Measurements from ENCODE around the gene DFFB.

Gene DFFB

DNA sequence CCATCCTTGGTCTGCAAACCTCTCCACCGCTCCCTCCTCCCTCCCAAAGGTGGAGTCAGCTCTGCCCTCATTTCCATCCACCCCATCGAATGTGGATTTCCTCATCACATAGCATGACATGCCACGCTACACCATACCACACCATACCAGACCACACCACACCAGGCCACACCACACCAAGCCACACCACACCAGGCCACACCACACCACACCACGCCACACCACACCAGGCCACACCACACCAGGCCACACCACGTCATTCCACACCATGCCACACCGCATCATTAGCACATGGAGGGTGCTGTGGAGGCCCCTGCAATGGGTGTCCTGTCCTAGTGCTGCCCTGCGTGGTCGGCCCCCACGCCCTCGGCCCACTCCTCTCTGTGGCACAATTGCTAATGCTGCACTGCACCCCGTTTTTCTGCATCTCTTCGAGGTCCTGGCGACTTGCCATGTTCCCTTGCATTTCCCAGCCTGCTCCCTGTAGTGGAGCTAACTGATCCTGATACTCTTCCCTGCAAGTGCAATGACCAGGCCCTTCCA, 11.3 kb downstream of the DFFB start:
- no peak overlapping the region for H3K4me3 ChIP-seq (ENCODE audit: low read length in 2 of 2)
- no peaks in the 10 kb centered on the region for H3K9me3 ChIP-seq (ENCODE audit: control insufficient read depth in 2 of 2, low read length in 2 of 2)
- no peaks in the 10 kb centered on the region for H3K27me3 ChIP-seq (ENCODE audit: control insufficient read depth in 2 of 2, insufficient read depth in 2 of 2, low read length in 2 of 2)
- H3K36me3 ChIP-seq (ENCODE audit: control insufficient read depth in 2 of 2, insufficient read depth in 2 of 2, low read length in 2 of 2): peaks cover 12 to 38% of the 10 kb centered on the region in 2 donors
- no peaks in the 10 kb centered on the region for H3K4me1 ChIP-seq (ENCODE audit: control insufficient read depth in 2 of 2, insufficient read depth in 2 of 2, low read length in 2 of 2)
- H3K27ac ChIP-seq (ENCODE audit: low read depth in 2 of 2, low read length in 2 of 2): no peak overlapping the region
- no peak overlapping the region for H3K9ac ChIP-seq (ENCODE audit: low read depth in 1 of 2, low read length in 2 of 2)

DNA sequence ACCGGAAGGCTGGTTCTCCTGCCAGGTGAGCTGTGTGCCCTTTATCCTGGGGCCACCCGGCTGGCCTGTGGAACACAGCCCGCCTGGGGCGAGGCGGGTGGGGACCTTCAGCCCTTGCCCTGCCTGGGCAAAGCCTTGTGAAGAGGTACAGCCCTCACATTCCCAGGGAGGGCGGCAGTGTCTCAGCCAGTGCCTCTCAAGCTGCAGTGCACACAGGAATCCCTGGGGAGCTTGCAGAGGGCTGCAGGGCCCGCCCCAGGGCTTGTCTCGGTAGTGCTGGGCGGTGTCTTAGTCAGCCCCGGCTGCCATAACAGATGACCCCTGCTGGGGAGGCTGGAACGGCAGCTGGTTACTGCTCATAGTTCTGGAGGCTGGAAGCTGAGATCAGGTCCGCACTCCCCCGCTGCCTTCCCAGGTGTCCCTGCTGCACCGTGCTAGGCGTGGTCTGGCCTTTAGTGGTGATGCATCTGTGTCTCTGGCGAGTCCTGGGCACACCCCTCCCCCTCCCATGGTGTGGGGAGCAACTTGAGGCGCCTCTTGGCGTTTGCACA, 12.6 kb downstream of the DFFB start:
- H3K36me3 ChIP-seq (ENCODE audit: control insufficient read depth in 2 of 2, insufficient read depth in 2 of 2, low read length in 2 of 2): peaks cover 21 to 45% of the 10 kb centered on the region in 2 donors
- H3K4me3 ChIP-seq (ENCODE audit: low read length in 2 of 2): no peak overlapping the region
- no peaks in the 10 kb centered on the region for H3K4me1 ChIP-seq (ENCODE audit: control insufficient read depth in 2 of 2, insufficient read depth in 2 of 2, low read length in 2 of 2)
- H3K9ac ChIP-seq (ENCODE audit: low read depth in 1 of 2, low read length in 2 of 2): no peak overlapping the region
- H3K27me3 ChIP-seq (ENCODE audit: control insufficient read depth in 2 of 2, insufficient read depth in 2 of 2, low read length in 2 of 2): no peaks in the 10 kb centered on the region
- H3K27ac ChIP-seq (ENCODE audit: low read depth in 2 of 2, low read length in 2 of 2): no peak overlapping the region
- no peaks in the 10 kb centered on the region for H3K9me3 ChIP-seq (ENCODE audit: control insufficient read depth in 2 of 2, low read length in 2 of 2)

DNA sequence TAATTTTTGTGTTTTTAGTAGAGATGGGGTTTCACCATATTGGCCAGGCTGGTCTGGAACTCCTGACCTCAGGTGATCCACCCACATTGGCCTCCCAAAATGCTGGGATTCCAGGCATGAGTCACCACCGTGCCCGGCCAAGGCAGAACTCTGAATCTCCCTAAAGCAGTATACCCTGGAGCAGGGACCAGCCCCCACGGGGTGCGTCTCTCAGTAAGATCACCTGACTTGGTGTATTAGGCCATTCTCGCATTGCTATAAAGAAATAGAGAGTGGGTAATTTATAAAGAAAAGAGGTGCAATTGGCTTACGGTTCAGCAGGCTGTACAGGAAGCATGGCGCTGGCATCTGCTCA, 14.2 kb downstream of the DFFB start:
- Histone ChIP-seq H3K9ac (ENCODE audit: low read depth in 1 of 2, low read length in 2 of 2) (no peak overlapping the region), H3K36me3 (ENCODE audit: control insufficient read depth in 2 of 2, insufficient read depth in 2 of 2, low read length in 2 of 2) (peaks cover 30 to 51% of the 10 kb centered on the region in 2 donors)

DNA sequence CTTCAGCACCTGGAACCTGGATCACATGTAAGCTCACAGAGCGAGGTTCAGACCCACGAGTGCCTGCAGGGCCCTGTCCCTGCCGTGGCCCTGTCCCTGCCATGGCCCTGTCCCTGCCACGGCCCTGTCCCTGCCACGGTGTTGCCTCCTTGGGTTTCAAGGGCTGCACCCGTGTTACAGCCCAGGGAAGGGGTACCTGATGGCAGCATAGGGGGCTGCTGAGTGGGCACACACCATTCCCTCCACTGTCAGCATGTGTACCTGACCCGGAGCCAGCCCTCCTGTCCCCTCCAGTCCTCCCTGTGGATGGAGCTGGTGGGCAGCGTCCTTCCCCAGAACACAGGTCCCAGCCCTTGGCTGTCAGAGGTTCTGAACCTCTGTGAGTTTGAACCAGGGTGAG, 15.3 kb downstream of the DFFB start:
- no peaks in the 10 kb centered on the region for H3K4me1 ChIP-seq (ENCODE audit: control insufficient read depth in 2 of 2, insufficient read depth in 2 of 2, low read length in 2 of 2)
- no peaks in the 10 kb centered on the region for H3K9me3 ChIP-seq (ENCODE audit: control insufficient read depth in 2 of 2, low read length in 2 of 2)

More for the DNA sequence above, 14.2 kb downstream of the DFFB start:
- no peak overlapping the region for H3K27ac ChIP-seq (ENCODE audit: low read depth in 2 of 2, low read length in 2 of 2)
- H3K4me3 ChIP-seq (ENCODE audit: low read length in 2 of 2): no peak overlapping the region
- no peaks in the 10 kb centered on the region for H3K9me3 ChIP-seq (ENCODE audit: control insufficient read depth in 2 of 2, low read length in 2 of 2)
- no peaks in the 10 kb centered on the region for H3K4me1 ChIP-seq (ENCODE audit: control insufficient read depth in 2 of 2, insufficient read depth in 2 of 2, low read length in 2 of 2)
- no peaks in the 10 kb centered on the region for H3K27me3 ChIP-seq (ENCODE audit: control insufficient read depth in 2 of 2, insufficient read depth in 2 of 2, low read length in 2 of 2)

DNA sequence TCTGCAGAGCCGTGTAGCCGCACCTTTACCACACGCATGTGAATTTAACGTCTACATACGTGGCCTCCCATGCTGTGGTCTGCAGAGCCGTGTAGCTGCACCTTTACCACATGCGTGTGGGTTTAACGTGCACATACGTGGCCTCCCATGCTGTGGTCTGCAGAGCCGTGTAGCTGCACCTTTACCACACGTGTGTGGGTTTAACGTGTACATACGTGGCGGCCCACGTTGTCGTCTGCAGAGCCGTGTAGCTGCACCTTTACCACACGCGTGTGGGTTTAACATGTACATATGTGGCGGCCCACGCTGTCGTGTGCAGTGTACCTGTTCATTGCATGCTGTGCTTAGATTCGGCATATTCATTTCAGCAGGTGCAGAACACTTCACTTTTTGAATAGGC, 17.5 kb downstream of the DFFB start:
- Histone ChIP-seq H3K27me3 (ENCODE audit: control insufficient read depth in 2 of 2, insufficient read depth in 2 of 2, low read length in 2 of 2) (no peaks in the 10 kb centered on the region), H3K36me3 (ENCODE audit: control insufficient read depth in 2 of 2, insufficient read depth in 2 of 2, low read length in 2 of 2) (peaks cover 27 to 44% of the 10 kb centered on the region in 2 donors), H3K9ac (ENCODE audit: low read depth in 1 of 2, low read length in 2 of 2) (no peak overlapping the region), H3K27ac (ENCODE audit: low read depth in 2 of 2, low read length in 2 of 2) (no peak overlapping the region), H3K4me3 (ENCODE audit: low read length in 2 of 2) (no peak overlapping the region), H3K9me3 (ENCODE audit: control insufficient read depth in 2 of 2, low read length in 2 of 2) (peaks cover 3 to 4% of the 10 kb centered on the region in 2 donors), H3K4me1 (ENCODE audit: control insufficient read depth in 2 of 2, insufficient read depth in 2 of 2, low read length in 2 of 2) (no peaks in the 10 kb centered on the region)

More for the DNA sequence above, 15.3 kb downstream of the DFFB start:
- Histone ChIP-seq H3K36me3 (ENCODE audit: control insufficient read depth in 2 of 2, insufficient read depth in 2 of 2, low read length in 2 of 2) (peaks cover 28 to 44% of the 10 kb centered on the region in 2 donors), H3K27ac (ENCODE audit: low read depth in 2 of 2, low read length in 2 of 2) (no peak overlapping the region), H3K9ac (ENCODE audit: low read depth in 1 of 2, low read length in 2 of 2) (no peak overlapping the region), H3K4me3 (ENCODE audit: low read length in 2 of 2) (no peak overlapping the region), H3K27me3 (ENCODE audit: control insufficient read depth in 2 of 2, insufficient read depth in 2 of 2, low read length in 2 of 2) (no peaks in the 10 kb centered on the region)

DNA sequence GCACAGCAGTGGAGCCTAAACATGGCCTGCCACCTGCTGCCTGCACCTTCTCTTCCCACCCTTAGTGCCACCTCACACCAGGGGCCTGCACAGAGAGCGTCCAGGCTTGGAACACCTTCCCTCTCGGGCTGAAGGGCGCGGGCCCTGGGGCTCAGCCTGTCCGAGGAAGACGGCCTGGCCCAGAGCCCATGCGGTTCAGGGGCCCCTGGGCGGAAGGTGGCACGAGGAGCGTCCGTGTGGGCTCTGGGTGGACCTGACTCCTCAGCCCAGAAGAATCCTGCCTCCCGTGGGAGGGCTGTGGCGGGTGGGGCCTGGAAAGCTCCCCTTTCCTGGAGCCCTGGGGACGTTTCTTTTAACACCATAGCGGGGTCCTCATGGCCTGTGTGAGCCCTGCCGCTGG, 19.4 kb downstream of the DFFB start:
- Histone ChIP-seq H3K9ac (ENCODE audit: low read depth in 1 of 2, low read length in 2 of 2) (no peak overlapping the region), H3K4me1 (ENCODE audit: control insufficient read depth in 2 of 2, insufficient read depth in 2 of 2, low read length in 2 of 2) (no peaks in the 10 kb centered on the region), H3K27ac (ENCODE audit: low read depth in 2 of 2, low read length in 2 of 2) (no peak overlapping the region), H3K36me3 (ENCODE audit: control insufficient read depth in 2 of 2, insufficient read depth in 2 of 2, low read length in 2 of 2) (peaks cover 28 to 42% of the 10 kb centered on the region in 2 donors), H3K9me3 (ENCODE audit: control insufficient read depth in 2 of 2, low read length in 2 of 2) (peaks cover 3 to 4% of the 10 kb centered on the region in 2 donors), H3K4me3 (ENCODE audit: low read length in 2 of 2) (no peak overlapping the region), H3K27me3 (ENCODE audit: control insufficient read depth in 2 of 2, insufficient read depth in 2 of 2, low read length in 2 of 2) (no peaks in the 10 kb centered on the region)

DNA sequence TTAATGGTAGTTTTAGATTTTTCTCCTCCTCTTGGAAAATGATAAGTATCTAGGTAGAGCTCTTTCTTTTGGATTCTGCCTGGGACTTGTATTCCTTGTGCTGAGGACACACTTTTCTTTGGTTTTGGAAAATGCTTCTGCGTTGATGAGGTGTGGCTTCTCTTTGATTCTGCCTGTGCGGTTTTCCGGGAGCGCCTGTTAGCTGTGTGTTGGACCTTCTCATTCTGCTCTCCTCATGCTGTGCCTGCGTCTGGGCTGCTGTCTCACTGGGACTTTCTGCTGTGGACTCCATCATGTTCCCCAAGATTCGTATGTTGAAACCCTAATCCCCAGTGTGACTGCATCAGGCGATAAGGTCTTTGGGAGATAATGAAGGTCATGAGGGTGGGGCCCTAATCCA, 21.8 kb downstream of the DFFB start:
- H3K9me3 ChIP-seq (ENCODE audit: control insufficient read depth in 2 of 2, low read length in 2 of 2): peaks cover 3 to 4% of the 10 kb centered on the region in 2 donors
- H3K36me3 ChIP-seq (ENCODE audit: control insufficient read depth in 2 of 2, insufficient read depth in 2 of 2, low read length in 2 of 2): peaks cover 28 to 37% of the 10 kb centered on the region in 2 donors
- H3K4me1 ChIP-seq (ENCODE audit: control insufficient read depth in 2 of 2, insufficient read depth in 2 of 2, low read length in 2 of 2): no peaks in the 10 kb centered on the region
- H3K27ac ChIP-seq (ENCODE audit: low read depth in 2 of 2, low read length in 2 of 2): no peak overlapping the region
- no peak overlapping the region for H3K9ac ChIP-seq (ENCODE audit: low read depth in 1 of 2, low read length in 2 of 2)
- no peak overlapping the region for H3K4me3 ChIP-seq (ENCODE audit: low read length in 2 of 2)
- no peaks in the 10 kb centered on the region for H3K27me3 ChIP-seq (ENCODE audit: control insufficient read depth in 2 of 2, insufficient read depth in 2 of 2, low read length in 2 of 2)

DNA sequence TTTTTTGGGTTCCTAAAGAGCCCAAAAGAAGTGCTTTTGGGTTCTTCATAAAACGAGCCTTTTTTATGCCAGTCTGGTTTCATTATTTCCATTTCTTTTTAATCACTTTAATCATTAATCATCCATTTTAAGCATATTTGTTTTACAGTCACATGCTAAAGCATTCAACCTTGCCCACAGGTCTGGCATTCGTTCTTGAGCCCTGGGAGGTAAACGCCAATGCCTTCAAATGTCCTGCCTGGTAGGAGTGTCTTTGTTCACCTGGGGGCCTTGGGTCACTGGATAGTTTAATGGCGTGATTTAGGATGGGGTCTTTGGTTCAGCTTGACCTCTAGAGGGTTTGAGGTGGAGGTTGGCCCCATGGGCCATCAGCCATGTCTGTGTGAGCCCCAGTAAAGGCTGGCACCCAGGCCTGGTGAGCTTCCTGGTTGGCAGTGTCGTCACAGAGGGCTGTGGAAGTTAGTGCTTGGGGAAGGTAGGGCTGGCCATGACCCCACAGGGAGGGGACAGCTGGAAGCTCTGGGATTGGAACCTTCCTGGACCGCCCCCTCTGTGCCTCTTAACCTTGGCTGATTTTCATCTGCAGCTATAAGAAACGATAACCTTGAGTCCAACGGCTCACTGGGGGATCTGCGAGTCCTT, 22.6 kb downstream of the DFFB start:
- Histone ChIP-seq H3K9ac (ENCODE audit: low read depth in 1 of 2, low read length in 2 of 2) (no peak overlapping the region), H3K9me3 (ENCODE audit: control insufficient read depth in 2 of 2, low read length in 2 of 2) (peaks cover 3 to 4% of the 10 kb centered on the region in 2 donors), H3K4me3 (ENCODE audit: low read length in 2 of 2) (no peak overlapping the region), H3K27me3 (ENCODE audit: control insufficient read depth in 2 of 2, insufficient read depth in 2 of 2, low read length in 2 of 2) (no peaks in the 10 kb centered on the region), H3K36me3 (ENCODE audit: control insufficient read depth in 2 of 2, insufficient read depth in 2 of 2, low read length in 2 of 2) (peaks cover 27 to 35% of the 10 kb centered on the region in 2 donors), H3K4me1 (ENCODE audit: control insufficient read depth in 2 of 2, insufficient read depth in 2 of 2, low read length in 2 of 2) (no peaks in the 10 kb centered on the region), H3K27ac (ENCODE audit: low read depth in 2 of 2, low read length in 2 of 2) (no peak overlapping the region)

DNA sequence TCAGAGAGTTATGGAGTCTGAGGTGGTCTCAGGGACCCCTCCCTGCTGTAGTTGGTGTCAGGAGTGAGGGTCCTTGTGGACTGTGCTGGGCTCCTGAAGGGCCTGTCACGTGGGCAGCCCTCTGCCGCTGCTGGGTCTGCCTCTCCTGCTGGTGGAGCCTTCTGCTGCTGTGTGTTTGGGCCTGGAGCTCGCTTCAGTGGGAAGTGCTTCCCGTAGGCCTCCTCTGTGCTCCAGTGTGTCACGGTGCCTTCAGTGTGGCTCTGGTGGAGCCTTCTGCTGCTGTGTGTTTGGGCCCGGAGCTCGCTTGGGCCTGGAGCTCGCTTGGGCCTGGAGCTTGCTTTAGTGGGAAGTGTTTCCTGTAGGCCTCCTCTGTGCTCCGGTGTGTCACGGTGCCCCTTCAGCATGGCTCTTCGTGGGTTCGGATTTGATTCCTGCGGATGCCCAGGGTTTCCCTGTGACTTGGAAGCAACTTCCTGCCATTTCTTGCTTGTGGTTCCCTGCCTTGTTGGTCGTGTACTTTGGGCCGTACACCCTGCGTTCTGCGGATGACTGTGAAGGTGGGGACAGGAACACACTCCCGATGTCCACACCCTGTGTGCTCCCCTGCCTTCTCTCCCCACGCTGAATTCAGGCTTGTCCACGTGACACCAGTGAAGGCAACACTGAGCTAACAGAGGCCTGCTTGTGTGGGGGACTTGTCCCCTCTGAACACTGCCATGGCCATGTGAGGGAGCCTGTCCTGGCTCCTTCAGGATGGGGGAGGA, 23.3 kb downstream of the DFFB start:
- no peak overlapping the region for H3K9ac ChIP-seq (ENCODE audit: low read depth in 1 of 2, low read length in 2 of 2)
- H3K27ac ChIP-seq (ENCODE audit: low read depth in 2 of 2, low read length in 2 of 2): no peak overlapping the region
- no peaks in the 10 kb centered on the region for H3K4me1 ChIP-seq (ENCODE audit: control insufficient read depth in 2 of 2, insufficient read depth in 2 of 2, low read length in 2 of 2)
- no peak overlapping the region for H3K4me3 ChIP-seq (ENCODE audit: low read length in 2 of 2)
- H3K27me3 ChIP-seq (ENCODE audit: control insufficient read depth in 2 of 2, insufficient read depth in 2 of 2, low read length in 2 of 2): no peaks in the 10 kb centered on the region
- peaks cover 3 to 4% of the 10 kb centered on the region in 2 donors for H3K9me3 ChIP-seq (ENCODE audit: control insufficient read depth in 2 of 2, low read length in 2 of 2)
- H3K36me3 ChIP-seq (ENCODE audit: control insufficient read depth in 2 of 2, insufficient read depth in 2 of 2, low read length in 2 of 2): peaks cover 23 to 32% of the 10 kb centered on the region in 2 donors

DNA sequence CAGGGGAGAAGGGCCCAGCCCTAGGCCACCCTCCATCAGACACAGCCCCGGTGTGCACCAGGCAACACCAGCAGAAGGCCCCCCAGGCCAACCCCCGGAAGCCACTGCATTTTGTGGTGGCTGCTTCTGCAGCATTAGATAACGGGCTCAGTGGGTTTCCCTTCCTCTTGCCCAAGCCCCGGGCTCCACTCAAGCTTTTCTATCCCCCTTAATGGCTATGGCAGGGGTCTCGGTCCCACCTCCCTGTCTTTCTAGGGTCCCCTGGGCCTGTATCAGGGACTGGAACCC, 23.9 kb downstream of the DFFB start:
- no peak overlapping the region for H3K27ac ChIP-seq (ENCODE audit: low read depth in 2 of 2, low read length in 2 of 2)
- peaks cover 3 to 4% of the 10 kb centered on the region in 2 donors for H3K9me3 ChIP-seq (ENCODE audit: control insufficient read depth in 2 of 2, low read length in 2 of 2)
- H3K9ac ChIP-seq (ENCODE audit: low read depth in 1 of 2, low read length in 2 of 2): no peak overlapping the region
- no peak overlapping the region for H3K4me3 ChIP-seq (ENCODE audit: low read length in 2 of 2)
- no peaks in the 10 kb centered on the region for H3K27me3 ChIP-seq (ENCODE audit: control insufficient read depth in 2 of 2, insufficient read depth in 2 of 2, low read length in 2 of 2)
- H3K4me1 ChIP-seq (ENCODE audit: control insufficient read depth in 2 of 2, insufficient read depth in 2 of 2, low read length in 2 of 2): no peaks in the 10 kb centered on the region
- H3K36me3 ChIP-seq (ENCODE audit: control insufficient read depth in 2 of 2, insufficient read depth in 2 of 2, low read length in 2 of 2): peaks cover 23 to 36% of the 10 kb centered on the region in 2 donors
